Dendritic cell treated with granulocyte-macrophage colony-stimulating factor and Interleukin-4, amounts not matched to agents 40 ng/mL and 50 ng/mL, for 4 days (primary cell): ENCODE results near the gene NTRK2.

Experiments
- H3K27ac Mint-ChIP-seq: one replicate; pipeline ENCODE4 v1.8.0; 2022; ENCODE audit warnings: mild to moderate bottlenecking, mixed read lengths
- H3K27me3 Mint-ChIP-seq: one replicate; pipeline ENCODE4 v1.8.0; 2022; ENCODE audit warnings: mild to moderate bottlenecking, mixed read lengths
- H3K36me3 Mint-ChIP-seq: one replicate; pipeline ENCODE4 v1.8.0; 2022; ENCODE audit warnings: low read depth, mixed read lengths
- H3K4me1 Mint-ChIP-seq: one replicate; pipeline ENCODE4 v1.8.0; 2022; ENCODE audit warnings: low read depth, mixed read lengths
- H3K4me3 Mint-ChIP-seq: one replicate; pipeline ENCODE4 v1.8.0; 2022; ENCODE audit warnings: mild to moderate bottlenecking, moderate library complexity, mixed read lengths
- H3K9me3 Mint-ChIP-seq: one replicate; pipeline ENCODE4 v1.8.0; 2022; ENCODE audit warnings: mixed read lengths
- intact Hi-C: fragments of 100-400 bp; cut with micrococcal nuclease; formaldehyde crosslinking; loops from one replicate; pipeline ENCODE4 v1.15.0; 2022

The NTRK2 gene

GRCh38 chr9:85024374-85024773 is 354.8 kb downstream of the NTRK2 start:
- no peak overlapping the region for H3K4me3 Mint-ChIP-seq
- intact Hi-C loops, result no loop called here

GRCh38 chr9:85025638-85026037 is 356.1 kb downstream of the NTRK2 start:
- intact Hi-C loops, result no loop called here
- Mint-ChIP-seq H3K27me3 (no peaks in the 10 kb centered on the region), H3K4me3 (no peak overlapping the region), H3K27ac (no peak overlapping the region), H3K36me3 (no peaks in the 10 kb centered on the region), H3K9me3 (no peaks in the 10 kb centered on the region), H3K4me1 (no peaks in the 10 kb centered on the region)

More at GRCh38 chr9:85024374-85024773, 354.8 kb downstream of the NTRK2 start:
- Mint-ChIP-seq H3K9me3 (no peaks in the 10 kb centered on the region), H3K4me1 (no peaks in the 10 kb centered on the region), H3K36me3 (no peaks in the 10 kb centered on the region), H3K27me3 (no peaks in the 10 kb centered on the region), H3K27ac (no peak overlapping the region)

- intact Hi-C loops, result no loop called here
- H3K4me3 Mint-ChIP-seq, result no peak overlapping the region
- H3K36me3 Mint-ChIP-seq, result no peaks in the 10 kb centered on the region
- no peaks in the 10 kb centered on the region for H3K9me3 Mint-ChIP-seq
- no peaks in the 10 kb centered on the region for H3K4me1 Mint-ChIP-seq
- H3K27ac Mint-ChIP-seq, result no peak overlapping the region
- H3K27me3 Mint-ChIP-seq, result no peaks in the 10 kb centered on the region
Observed at GRCh38 chr9:85027870-85028269, 358.3 kb downstream of the NTRK2 start.

GRCh38 chr9:85030316-85030715 is 360.8 kb downstream of the NTRK2 start:
- Mint-ChIP-seq H3K27me3 (no peaks in the 10 kb centered on the region), H3K4me1 (no peaks in the 10 kb centered on the region), H3K36me3 (no peaks in the 10 kb centered on the region), H3K9me3 (peaks cover 9% of the 10 kb centered on the region), H3K4me3 (no peak overlapping the region), H3K27ac (no peak overlapping the region)
- intact Hi-C loops, result no loop called here

GRCh38 chr9:85036496-85036895 is 367.0 kb downstream of the NTRK2 start:
- no peaks in the 10 kb centered on the region for H3K27me3 Mint-ChIP-seq
- intact Hi-C loops, result no loop called here
- H3K36me3 Mint-ChIP-seq, result no peaks in the 10 kb centered on the region
- H3K9me3 Mint-ChIP-seq, result peaks cover 9% of the 10 kb centered on the region
- no peak overlapping the region for H3K27ac Mint-ChIP-seq
- H3K4me1 Mint-ChIP-seq, result no peaks in the 10 kb centered on the region
- H3K4me3 Mint-ChIP-seq, result no peak overlapping the region

GRCh38 chr9:85038061-85038460 is 368.5 kb downstream of the NTRK2 start:
- peaks cover 9% of the 10 kb centered on the region for H3K9me3 Mint-ChIP-seq
- H3K4me3 Mint-ChIP-seq, result no peak overlapping the region
- intact Hi-C loops, result no loop called here
- H3K27me3 Mint-ChIP-seq, result no peaks in the 10 kb centered on the region
- H3K4me1 Mint-ChIP-seq, result no peaks in the 10 kb centered on the region
- H3K27ac Mint-ChIP-seq, result no peak overlapping the region
- H3K36me3 Mint-ChIP-seq, result no peaks in the 10 kb centered on the region

- no peak overlapping the region for H3K4me3 Mint-ChIP-seq
- no peak overlapping the region for H3K27ac Mint-ChIP-seq
- H3K27me3 Mint-ChIP-seq, result no peaks in the 10 kb centered on the region
- peaks cover 9% of the 10 kb centered on the region for H3K9me3 Mint-ChIP-seq
- H3K4me1 Mint-ChIP-seq, result no peaks in the 10 kb centered on the region
- intact Hi-C loops, result no loop called here
- no peaks in the 10 kb centered on the region for H3K36me3 Mint-ChIP-seq
Observed at GRCh38 chr9:85038824-85039608, 369.5 kb downstream of the NTRK2 start.

GRCh38 chr9:85040146-85040545 is 370.6 kb downstream of the NTRK2 start:
- Mint-ChIP-seq H3K9me3 (peaks cover 1% of the 10 kb centered on the region), H3K36me3 (no peaks in the 10 kb centered on the region), H3K4me1 (no peaks in the 10 kb centered on the region), H3K27me3 (no peaks in the 10 kb centered on the region), H3K4me3 (no peak overlapping the region), H3K27ac (no peak overlapping the region)
- intact Hi-C loops, result no loop called here

GRCh38 chr9:85040821-85041465 is 371.4 kb downstream of the NTRK2 start:
- Mint-ChIP-seq H3K36me3 (no peaks in the 10 kb centered on the region), H3K9me3 (no peaks in the 10 kb centered on the region), H3K4me3 (no peak overlapping the region), H3K4me1 (no peaks in the 10 kb centered on the region), H3K27me3 (no peaks in the 10 kb centered on the region), H3K27ac (no peak overlapping the region)
- intact Hi-C loops, result no loop called here

GRCh38 chr9:85041466-85042137 is 372.1 kb downstream of the NTRK2 start:
- Mint-ChIP-seq H3K9me3 (no peaks in the 10 kb centered on the region), H3K4me1 (no peaks in the 10 kb centered on the region), H3K4me3 (no peak overlapping the region), H3K27me3 (no peaks in the 10 kb centered on the region), H3K36me3 (no peaks in the 10 kb centered on the region), H3K27ac (no peak overlapping the region)
- intact Hi-C loops, result no loop called here

GRCh38 chr9:85042981-85043647 is 373.6 kb downstream of the NTRK2 start:
- Mint-ChIP-seq H3K27ac (no peak overlapping the region), H3K4me1 (no peaks in the 10 kb centered on the region), H3K36me3 (no peaks in the 10 kb centered on the region), H3K4me3 (no peak overlapping the region), H3K9me3 (no peaks in the 10 kb centered on the region), H3K27me3 (no peaks in the 10 kb centered on the region)
- intact Hi-C loops, result no loop called here

- Mint-ChIP-seq H3K4me3 (no peak overlapping the region), H3K9me3 (no peaks in the 10 kb centered on the region), H3K4me1 (no peaks in the 10 kb centered on the region), H3K27ac (no peak overlapping the region), H3K36me3 (no peaks in the 10 kb centered on the region), H3K27me3 (no peaks in the 10 kb centered on the region)
- intact Hi-C loops, result no loop called here
Observed at GRCh38 chr9:85045271-85045670, 375.7 kb downstream of the NTRK2 start.

- no peaks in the 10 kb centered on the region for H3K9me3 Mint-ChIP-seq
- H3K4me3 Mint-ChIP-seq, result no peak overlapping the region
Observed at GRCh38 chr9:85046475-85046874, 376.9 kb downstream of the NTRK2 start.

GRCh38 chr9:85053206-85053786 is 383.8 kb downstream of the NTRK2 start:
- no peaks in the 10 kb centered on the region for H3K36me3 Mint-ChIP-seq
- no peaks in the 10 kb centered on the region for H3K4me1 Mint-ChIP-seq
- H3K9me3 Mint-ChIP-seq, result no peaks in the 10 kb centered on the region
- no peaks in the 10 kb centered on the region for H3K27me3 Mint-ChIP-seq
- intact Hi-C loops, result no loop called here
- no peak overlapping the region for H3K4me3 Mint-ChIP-seq
- no peak overlapping the region for H3K27ac Mint-ChIP-seq

More at GRCh38 chr9:85046475-85046874, 376.9 kb downstream of the NTRK2 start:
- intact Hi-C loops, result no loop called here
- Mint-ChIP-seq H3K27me3 (no peaks in the 10 kb centered on the region), H3K36me3 (no peaks in the 10 kb centered on the region), H3K27ac (no peak overlapping the region), H3K4me1 (no peaks in the 10 kb centered on the region)
